K562 (cell line): ENCODE results near the gene PLAC8L1. TPM values are rescaled to one million over a fixed set of nuclear protein-coding genes. Genes with fewer than 3 reads are reported as not detected.

ENCODE experiments used
- ATAC-seq: fragments of 200-7000 bp; cut with Tn5 transposase; 3 replicates; pipeline ENCODE4 v1.9.1; 2020; ENCODE audit warnings: moderate library complexity
- BruUV-seq: library from RNA; stranded (reverse); fragments of 400-500 nt; replicated peaks from 2 replicates; lab custom pipeline; 2021; lab: Mats Ljungman, UMichigan
- CTCF ChIA-PET: fragments of 300-600 bp; formaldehyde crosslinking; extraction: SDS; loops from one replicate; lab custom pipeline; 2021; ENCODE audit warnings: low intra/inter-chr PET ratio; lab: Yijun Ruan, JAX
- POLR2A ChIA-PET: fragments of 300-600, 350-650 bp; sonication (Branson Sonifier 250); formaldehyde crosslinking; extraction: SDS; loops from one replicate; lab custom pipeline; 2021; ENCODE audit warnings: antibody characterized with exemption, inconsistent platforms; lab: Yijun Ruan, JAX
- DNase-seq, 4 experiments: peaks; one replicate each; pipeline versions ENCODE4 v3.0.0 to v3.0.0-alpha.2; 2011 to 2018; ENCODE audit warnings: low spot score in 3 of 4, mixed read lengths in 3 of 4; ENCODE audit errors: extremely low read depth in 1 of 4
- FAIRE-seq: peaks from 2 replicates; lab custom pipeline; 2011; peaks lifted over from hg19 to GRCh38; lab: Jason Lieb, UNC
- H2AFZ ChIP-seq: 2 replicates; pipeline ENCODE4 v1.6.0; 2011; ENCODE audit warnings: low read depth, low read length, control low read depth, inconsistent platforms
- H3K27ac ChIP-seq: fragments of 200-600 bp; 3 replicates; pipeline ENCODE4 v1.8.0; 2011; ENCODE audit warnings: low read depth, mild to moderate bottlenecking, control low read depth, inconsistent platforms, low read length, moderate library complexity, mixed read lengths; ENCODE audit errors: extremely low read depth
- H3K27me3 ChIP-seq, 2 experiments: fragments of 300-600 bp in 1 of 2; 2 replicates in 1 of 2; 3 replicates in 1 of 2; pipeline versions ENCODE4 v1.6.0 to v1.8.0; 2011; ENCODE audit warnings: inconsistent platforms in 2 of 2, low read length in 2 of 2, mild to moderate bottlenecking in 1 of 2, mixed read lengths in 1 of 2, moderate library complexity in 1 of 2; ENCODE audit not compliant: control insufficient read depth in 2 of 2, insufficient read depth in 2 of 2
- H3K36me3 ChIP-seq: fragments of 300-600 bp; 3 replicates; pipeline ENCODE4 v1.8.0; 2011; ENCODE audit warnings: mild to moderate bottlenecking, low read length, inconsistent platforms; ENCODE audit not compliant: control insufficient read depth, insufficient read depth
- H3K4me1 ChIP-seq, 2 experiments: fragments of 200-600 bp in 1 of 2; replicated peaks in 1 of 2; 2 replicates in 1 of 2; 3 replicates in 1 of 2; pipeline versions ENCODE4 v1.5.1 to v1.8.0; 2011; ENCODE audit warnings: inconsistent platforms in 2 of 2, low read length in 2 of 2, mild to moderate bottlenecking in 1 of 2, mixed read lengths in 1 of 2, moderate library complexity in 1 of 2; ENCODE audit not compliant: control insufficient read depth in 2 of 2, insufficient read depth in 2 of 2
- H3K4me2 ChIP-seq: 2 replicates; pipeline ENCODE4 v1.6.1; 2011; ENCODE audit warnings: low read length, control low read depth, inconsistent platforms, mixed read lengths; ENCODE audit not compliant: insufficient read depth
- H3K4me3 ChIP-seq: fragments of 200-600 bp; sonication (generic), shearing (Covaris generic); 2 replicates; pipeline ENCODE4 v1.5.1; 2016; ENCODE audit warnings: control low read depth, inconsistent platforms
- H3K79me2 ChIP-seq: fragments of 200-600 bp; 3 replicates; pipeline ENCODE4 v1.8.0; 2011; ENCODE audit warnings: low read length, inconsistent platforms; ENCODE audit not compliant: control insufficient read depth, insufficient read depth
- H3K9ac ChIP-seq, 2 experiments: 2 replicates each; pipeline versions ENCODE4 v1.6.0 to v1.6.1; 2011; ENCODE audit warnings: low read depth in 2 of 2, low read length in 2 of 2, control low read depth in 1 of 2, inconsistent platforms in 1 of 2, mild to moderate bottlenecking in 1 of 2, mixed read lengths in 1 of 2; ENCODE audit not compliant: insufficient read depth in 1 of 2
- H3K9me1 ChIP-seq: one replicate; pipeline ENCODE4 v1.6.0; 2011; ENCODE audit warnings: inconsistent platforms, mild to moderate bottlenecking, low read length, moderate library complexity; ENCODE audit not compliant: control insufficient read depth, insufficient read depth
- H3K9me3 ChIP-seq: replicated peaks from 2 replicates; pipeline ENCODE4 v1.5.1; 2011; ENCODE audit warnings: low read depth, low read length, inconsistent platforms; ENCODE audit not compliant: control insufficient read depth, insufficient read depth
- H4K20me1 ChIP-seq: replicated peaks from 2 replicates; pipeline ENCODE4 v1.6.1; 2011; ENCODE audit warnings: low read length, inconsistent platforms, mixed read lengths; ENCODE audit not compliant: control insufficient read depth, insufficient read depth
- C11orf30 ChIP-seq: fragments of 450-650 bp; IDR thresholded peaks from 2 replicates; pipeline ENCODE4 v1.6.1; 2016; ENCODE audit warnings: low read depth, mild to moderate bottlenecking
- CBFB ChIP-seq: sonication (generic); formaldehyde crosslinking; IDR thresholded peaks from 2 replicates; pipeline ENCODE4 v1.4.0; 2020; ENCODE audit warnings: mild to moderate bottlenecking, missing genetic modification reagents
- KAT2B ChIP-seq: IDR thresholded peaks from one replicate; pipeline ENCODE4 v1.6.1; 2012; ENCODE audit warnings: low read depth, mild to moderate bottlenecking, control low read depth, inconsistent platforms, low read length, moderate library complexity
- MAFF ChIP-seq: IDR thresholded peaks from 2 replicates; pipeline ENCODE4 v1.6.1; 2012; ENCODE audit warnings: low read length, improper control_type of control experiment
- MAFG ChIP-seq: fragments of 450-650 bp; conservative IDR thresholded peaks from 2 replicates; pipeline ENCODE4 v1.6.1; 2016; ENCODE audit warnings: missing genetic modification characterization, missing compliant biosample characterization
- MAFK ChIP-seq: IDR thresholded peaks from 2 replicates; pipeline ENCODE4 v1.6.1; 2011; ENCODE audit warnings: low read length, improper control_type of control experiment
- MED1 ChIP-seq: sonication (generic); formaldehyde crosslinking; IDR thresholded peaks from 2 replicates; pipeline ENCODE4 v1.8.1; 2023; ENCODE audit warnings: missing genetic modification reagents, borderline replicate concordance
- NFE2L1 ChIP-seq: fragments of 450-650 bp; IDR thresholded peaks from 2 replicates; pipeline ENCODE4 v1.6.1; 2016; ENCODE audit warnings: missing genetic modification characterization, low read depth, mild to moderate bottlenecking, missing compliant biosample characterization, moderate library complexity, borderline replicate concordance
- NFYB ChIP-seq: IDR thresholded peaks from 2 replicates; pipeline ENCODE4 v1.6.1; 2011; ENCODE audit warnings: mild to moderate bottlenecking, moderate library complexity; ENCODE audit not compliant: insufficient read length; ENCODE audit errors: extremely low read depth
- ZNF316 ChIP-seq: fragments of 450-650 bp; IDR thresholded peaks from 2 replicates; pipeline ENCODE4 v1.6.1; 2016
- WGBS: fragments of 100-300 bp; shearing (Covaris generic); methylation state at CpG from one replicate; pipeline ENCODE4 v1.1.6; 2016; ENCODE audit warnings: low coverage, mixed read lengths; ENCODE audit not compliant: insufficient coverage; ENCODE audit errors: missing lambda C conversion rate; 5-methylcytosine and 5-hydroxymethylcytosine counted together
- in situ Hi-C: fragments of 300-500 bp; cut with MboI; formaldehyde crosslinking; loops from 4 replicates; pipeline ENCODE4 v1.15.0; 2018; ENCODE audit warnings: inconsistent platforms, mixed read lengths
- intact Hi-C: fragments of 100-400 bp; cut with micrococcal nuclease; formaldehyde crosslinking; loops from 2 replicates; pipeline ENCODE4 v1.14.2; 2022
- polyA plus RNA-seq, 8 experiments: library from polyadenylated mRNA; depleted of rRNA in 4 of 8; stranded (reverse) in 5 of 8; unstranded in 3 of 8; fragments of >200 nt; fragmentation: Nextera tagmentation in 2 of 8; fragmentation: Illumina TruSeq in 1 of 8; extraction: Ambion mirVana in 2 of 8; extraction: Trizol in 1 of 8; gene quantifications; 2 replicates each; pipeline versions ENCODE4 v1.2.1 to v1.2.3, GENCODE V29; 2011 to 2014; ENCODE audit warnings: inconsistent platforms in 1 of 8, missing spikeins in 1 of 8
- total RNA-seq, 7 experiments: library from RNA; depleted of rRNA in 6 of 7; stranded (reverse); fragments of >200 nt in 6 of 7; fragmentation: Illumina TruSeq in 2 of 7; extraction: Trizol in 2 of 7; gene quantifications; 2 replicates each; pipeline versions ENCODE4 v1.2.1 to v1.2.3, GENCODE V29; 2011 to 2021; ENCODE audit warnings: low replicate concordance in 1 of 7
- TF ChIP-seq, protein P1 (sequence below), 2 experiments: fragments of 150-350 bp in 1 of 2; IDR thresholded peaks; 2 replicates each; pipeline ENCODE4 v1.6.1; 2012 to 2016; ENCODE audit warnings: low read depth in 2 of 2, low read length in 2 of 2, mild to moderate bottlenecking in 1 of 2, moderate library complexity in 1 of 2

Gene PLAC8L1
- total and polyA plus RNA-seq, 9 of the 15 experiments (the other 6 are each of a cell fraction or from before 2014, with no cell fraction given) = 0.10 to 0.43 (median 0.26) TPM; not detected in 3

DNA sequence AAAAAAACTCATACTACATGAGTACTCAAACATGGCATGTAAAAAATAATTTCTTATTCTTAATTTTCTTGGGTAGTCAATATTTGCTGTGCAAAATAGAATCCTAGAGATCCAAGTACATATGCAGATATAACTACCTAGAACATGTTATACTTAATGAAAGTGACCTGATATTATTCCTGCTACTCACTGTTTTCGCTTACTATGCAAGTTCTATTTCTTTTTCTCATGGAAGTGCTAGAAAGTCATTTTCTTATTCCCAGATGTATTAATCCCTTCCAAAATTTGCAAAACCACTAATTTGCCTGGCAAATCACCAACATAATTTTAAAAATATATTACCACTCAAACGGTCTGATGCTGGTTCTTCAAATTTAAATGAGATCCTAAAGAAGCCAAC is 19.2 kb upstream of the PLAC8L1 start:
- no peaks in the 10 kb centered on the region for H3K4me1 ChIP-seq
- H3K9me3 ChIP-seq = no peaks in the 10 kb centered on the region
- no peak for DNase-seq
- ATAC-seq = no peak
- H3K36me3 ChIP-seq = peaks cover 99% of the 10 kb centered on the region
- H4K20me1 ChIP-seq = no peaks in the 10 kb centered on the region
- H3K79me2 ChIP-seq = no peaks in the 10 kb centered on the region
- CTCF ChIA-PET = no interaction called here
- no peak overlapping the region for H3K4me3 ChIP-seq
- in situ Hi-C loops = no loop called here
- no TSS peak for BruUV-seq
- H3K27me3 ChIP-seq = no peaks in the 10 kb centered on the region
- no peak overlapping the region for H3K27ac ChIP-seq
- POLR2A ChIA-PET = no interaction called here
- FAIRE-seq = no peak
- peak; percentile 51; the same call in 1 of the 2 replicates for TF ChIP-seq MAFF
- TF ChIP-seq KAT2B = no peak
- no peak for TF ChIP-seq CBFB (CRISPR knock-in tag)
- peak; percentile 79 for TF ChIP-seq ZNF316
- no peak for TF ChIP-seq NFYB
- TF ChIP-seq MED1 (CRISPR knock-in tag) = no peak
- peak; percentile 38; the same call in 1 of the 2 replicates for TF ChIP-seq MAFG (tag)
- TF ChIP-seq, protein P1, sequence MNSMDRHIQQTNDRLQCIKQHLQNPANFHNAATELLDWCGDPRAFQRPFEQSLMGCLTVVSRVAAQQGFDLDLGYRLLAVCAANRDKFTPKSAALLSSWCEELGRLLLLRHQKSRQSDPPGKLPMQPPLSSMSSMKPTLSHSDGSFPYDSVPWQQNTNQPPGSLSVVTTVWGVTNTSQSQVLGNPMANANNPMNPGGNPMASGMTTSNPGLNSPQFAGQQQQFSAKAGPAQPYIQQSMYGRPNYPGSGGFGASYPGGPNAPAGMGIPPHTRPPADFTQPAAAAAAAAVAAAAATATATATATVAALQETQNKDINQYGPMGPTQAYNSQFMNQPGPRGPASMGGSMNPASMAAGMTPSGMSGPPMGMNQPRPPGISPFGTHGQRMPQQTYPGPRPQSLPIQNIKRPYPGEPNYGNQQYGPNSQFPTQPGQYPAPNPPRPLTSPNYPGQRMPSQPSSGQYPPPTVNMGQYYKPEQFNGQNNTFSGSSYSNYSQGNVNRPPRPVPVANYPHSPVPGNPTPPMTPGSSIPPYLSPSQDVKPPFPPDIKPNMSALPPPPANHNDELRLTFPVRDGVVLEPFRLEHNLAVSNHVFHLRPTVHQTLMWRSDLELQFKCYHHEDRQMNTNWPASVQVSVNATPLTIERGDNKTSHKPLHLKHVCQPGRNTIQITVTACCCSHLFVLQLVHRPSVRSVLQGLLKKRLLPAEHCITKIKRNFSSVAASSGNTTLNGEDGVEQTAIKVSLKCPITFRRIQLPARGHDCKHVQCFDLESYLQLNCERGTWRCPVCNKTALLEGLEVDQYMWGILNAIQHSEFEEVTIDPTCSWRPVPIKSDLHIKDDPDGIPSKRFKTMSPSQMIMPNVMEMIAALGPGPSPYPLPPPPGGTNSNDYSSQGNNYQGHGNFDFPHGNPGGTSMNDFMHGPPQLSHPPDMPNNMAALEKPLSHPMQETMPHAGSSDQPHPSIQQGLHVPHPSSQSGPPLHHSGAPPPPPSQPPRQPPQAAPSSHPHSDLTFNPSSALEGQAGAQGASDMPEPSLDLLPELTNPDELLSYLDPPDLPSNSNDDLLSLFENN (IDR thresholded peaks at IDR 0.05; ENCODE audit: low read depth in 2 of 2, low read length in 2 of 2) = no peak
- no peak for TF ChIP-seq NFE2L1 (tag)
- peak; percentile 48; the same call in 1 of the 2 replicates for TF ChIP-seq MAFK
- peak; percentile 53; the same call in 1 of the 2 replicates for TF ChIP-seq C11orf30
- TF ChIP-seq, all 486 proteins: peak for 5
- 87% methylated on average over 2 of the region's 2 CpGs for WGBS
- intact Hi-C loops = no loop called here
- H3K9ac ChIP-seq = no peak overlapping the region
- H2AFZ ChIP-seq = no peak overlapping the region
- no peak overlapping the region for H3K4me2 ChIP-seq
- no peaks in the 10 kb centered on the region for H3K9me1 ChIP-seq
